Endothelial cell of umbilical vein (primary cell): ENCODE measurements around the gene PRKCZ.
"Not testable (repeated sequence)": the region's sequence is repeated elsewhere in the genome, so short reads cannot be mapped to it uniquely, and the experiment has no call there.

Experiments
- EZH2 ChIP-seq: IDR thresholded peaks from 2 replicates; pipeline ENCODE4 v1.6.1; 2012; ENCODE audit warnings: borderline replicate concordance, low read depth, mild to moderate bottlenecking, moderate library complexity, low read length, inconsistent platforms; ENCODE audit not compliant: severe bottlenecking
- POLR2A ChIP-seq: IDR thresholded peaks from 2 replicates; pipeline ENCODE4 v1.6.1; 2012; ENCODE audit warnings: low read depth, mild to moderate bottlenecking, control low read depth, low read length

DNA sequence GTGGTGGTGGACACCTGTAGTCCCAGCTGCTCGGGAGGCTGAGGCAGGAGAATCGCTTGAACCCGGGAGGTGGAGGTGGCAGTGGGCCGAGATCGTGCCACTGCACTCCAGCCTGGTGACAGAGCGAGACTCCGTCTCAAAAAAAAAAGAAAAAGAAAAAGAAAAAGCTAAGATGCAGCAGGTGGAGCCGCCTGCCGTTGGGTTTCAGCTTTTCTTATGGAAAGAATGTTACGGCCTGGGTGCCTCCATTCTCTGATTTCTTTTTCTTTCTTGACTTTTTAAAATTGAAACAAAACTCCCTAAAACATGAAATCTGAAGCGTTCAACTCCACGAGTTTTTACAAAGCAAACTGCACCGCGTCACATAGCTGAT is 64.4 kb downstream of the PRKCZ start:
- TF ChIP-seq POLR2A, EZH2: not testable (repeated sequence)
